H1 (cell line): ENCODE data around the gene ASF1B. TPM values are rescaled to one million over a fixed set of nuclear protein-coding genes. Genes with fewer than 3 reads are reported as not detected.

Source experiments
- polyA plus RNA-seq, 7 experiments: library from polyadenylated mRNA; depleted of rRNA in 3 of 7; stranded (reverse) in 5 of 7; unstranded in 2 of 7; fragments of >200 nt in 5 of 7; fragments of 200-250 nt in 2 of 7; gene quantifications; 1 replicate in 5 of 7; 2 replicates in 1 of 7; 4 replicates in 1 of 7; pipeline versions ENCODE4 v1.2.1 to v1.2.3, GENCODE V29; 2011 to 2013; ENCODE audit warnings: missing spikeins in 2 of 7, mixed read lengths in 2 of 7
- total RNA-seq: library from RNA; stranded (reverse); fragmentation: NEBNext Ultra II Directional; extraction: Animal tissue kit (Norgen Biotek cat#: 25700); gene quantifications from 2 replicates; pipeline ENCODE4 v1.2.1, GENCODE V29; 2021
- TF ChIP-seq, protein P1 (sequence below), 3 experiments: IDR thresholded peaks; 1 replicate in 2 of 3; 2 replicates in 1 of 3; pipeline versions ENCODE4 v1.5.1 to v1.6.1; 2011; ENCODE audit warnings: low read length in 3 of 3, mild to moderate bottlenecking in 3 of 3, inconsistent platforms in 2 of 3, low read depth in 1 of 3, moderate library complexity in 1 of 3; ENCODE audit not compliant: insufficient read depth in 1 of 3; ENCODE audit errors: control extremely low read depth in 1 of 3

The ASF1B gene
- total and polyA plus RNA-seq, 2 of the 8 experiments (the other 6 are each of a cell fraction or from before 2014, with no cell fraction given), result 32.6 to 59.2 TPM

DNA sequence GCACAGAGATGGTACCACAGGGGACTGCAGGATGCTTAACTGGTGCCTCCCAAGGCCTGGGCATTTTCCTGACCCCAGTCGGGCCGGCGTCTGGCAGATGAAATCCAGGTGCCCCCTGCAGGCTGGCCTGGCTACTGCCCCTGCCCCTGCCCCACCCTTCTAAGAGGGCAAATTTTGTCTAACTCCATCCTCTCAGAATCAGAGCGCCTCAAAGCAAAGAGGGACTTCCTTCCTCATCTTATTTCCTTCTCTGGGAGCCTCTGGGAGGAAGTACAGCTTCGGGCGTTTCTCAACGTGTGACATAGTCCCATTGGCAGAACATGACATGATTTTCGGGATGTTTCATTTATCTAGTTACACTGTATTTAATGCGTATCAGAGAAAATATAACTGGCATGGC is 21.5 kb downstream of the ASF1B start (continued):
- TF ChIP-seq, protein P1, sequence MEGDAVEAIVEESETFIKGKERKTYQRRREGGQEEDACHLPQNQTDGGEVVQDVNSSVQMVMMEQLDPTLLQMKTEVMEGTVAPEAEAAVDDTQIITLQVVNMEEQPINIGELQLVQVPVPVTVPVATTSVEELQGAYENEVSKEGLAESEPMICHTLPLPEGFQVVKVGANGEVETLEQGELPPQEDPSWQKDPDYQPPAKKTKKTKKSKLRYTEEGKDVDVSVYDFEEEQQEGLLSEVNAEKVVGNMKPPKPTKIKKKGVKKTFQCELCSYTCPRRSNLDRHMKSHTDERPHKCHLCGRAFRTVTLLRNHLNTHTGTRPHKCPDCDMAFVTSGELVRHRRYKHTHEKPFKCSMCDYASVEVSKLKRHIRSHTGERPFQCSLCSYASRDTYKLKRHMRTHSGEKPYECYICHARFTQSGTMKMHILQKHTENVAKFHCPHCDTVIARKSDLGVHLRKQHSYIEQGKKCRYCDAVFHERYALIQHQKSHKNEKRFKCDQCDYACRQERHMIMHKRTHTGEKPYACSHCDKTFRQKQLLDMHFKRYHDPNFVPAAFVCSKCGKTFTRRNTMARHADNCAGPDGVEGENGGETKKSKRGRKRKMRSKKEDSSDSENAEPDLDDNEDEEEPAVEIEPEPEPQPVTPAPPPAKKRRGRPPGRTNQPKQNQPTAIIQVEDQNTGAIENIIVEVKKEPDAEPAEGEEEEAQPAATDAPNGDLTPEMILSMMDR (IDR thresholded peaks at IDR 0.05; ENCODE audit: control extremely low read depth in 1 of 3, insufficient read depth in 1 of 3, low read depth in 1 of 3, low read length in 3 of 3), result peak; percentile 61 to 71 (median 71)
- TF ChIP-seq, all 59 proteins: peak for 2
